NCI-H774 (cell line): ENCODE results near the gene LRMDA.

Experiments used
- DNase-seq: peaks from one replicate; lab custom pipeline; 2025; lab: John Stamatoyannopoulos, UW

Gene LRMDA

DNA sequence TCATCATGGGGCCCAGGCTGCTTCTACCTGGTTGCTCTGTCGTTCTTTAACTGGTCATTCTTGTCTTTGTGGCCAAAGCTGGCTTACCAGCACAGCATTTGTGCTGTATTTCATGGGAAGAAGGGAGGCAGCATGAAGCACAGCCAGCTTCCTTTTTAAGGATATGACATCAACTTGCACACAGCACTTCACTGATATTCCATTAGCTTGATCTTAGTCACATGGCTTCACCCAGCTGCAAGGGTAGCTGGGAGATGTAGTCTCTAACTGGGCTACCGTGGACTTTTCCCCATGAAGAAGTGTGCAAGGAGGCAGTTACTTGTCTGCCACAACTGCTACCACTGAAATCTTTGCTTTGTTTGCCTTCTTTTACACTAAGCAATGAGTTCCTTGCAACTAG is 525.2 kb downstream of the LRMDA start:
- DNase-seq = no peak

DNA sequence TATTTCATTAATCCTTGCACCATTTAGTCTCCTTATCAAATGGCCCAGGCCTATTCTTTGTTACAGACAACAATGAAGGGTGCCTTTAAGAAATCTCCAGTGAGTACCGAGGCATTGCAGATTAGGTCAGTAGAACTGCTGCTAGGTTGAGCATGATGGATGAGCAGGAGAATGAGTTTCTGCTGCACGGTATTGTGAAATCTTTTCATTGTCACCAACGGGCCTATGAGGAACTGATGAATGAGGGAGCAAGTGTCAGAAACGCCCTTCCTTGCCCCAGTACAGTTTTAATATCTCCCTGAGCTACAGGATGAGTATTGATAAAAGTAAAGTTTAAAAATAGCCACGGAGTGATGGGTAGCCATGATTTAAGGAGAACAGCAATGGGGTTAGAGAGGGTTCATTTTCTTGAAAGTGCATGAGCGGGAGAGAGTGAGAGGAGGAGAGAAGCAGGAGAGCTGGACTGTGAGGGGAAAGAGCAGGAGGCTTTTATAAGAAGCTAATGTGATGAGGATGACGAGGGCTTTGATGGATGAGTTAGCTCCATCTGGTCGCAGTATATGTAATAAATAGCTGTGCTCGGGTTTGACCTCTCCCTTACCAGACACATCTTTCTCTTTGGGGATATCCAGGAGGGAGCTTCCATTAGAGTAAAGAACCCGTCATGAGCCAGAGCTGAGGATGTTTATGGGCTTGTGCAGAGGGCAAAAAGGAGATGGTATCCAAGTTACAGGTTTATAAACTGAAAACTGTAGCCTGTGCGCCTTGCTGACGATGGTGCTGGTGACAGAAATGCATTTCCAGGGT is 526.1 kb downstream of the LRMDA start:
- DNase-seq = no peak

DNA sequence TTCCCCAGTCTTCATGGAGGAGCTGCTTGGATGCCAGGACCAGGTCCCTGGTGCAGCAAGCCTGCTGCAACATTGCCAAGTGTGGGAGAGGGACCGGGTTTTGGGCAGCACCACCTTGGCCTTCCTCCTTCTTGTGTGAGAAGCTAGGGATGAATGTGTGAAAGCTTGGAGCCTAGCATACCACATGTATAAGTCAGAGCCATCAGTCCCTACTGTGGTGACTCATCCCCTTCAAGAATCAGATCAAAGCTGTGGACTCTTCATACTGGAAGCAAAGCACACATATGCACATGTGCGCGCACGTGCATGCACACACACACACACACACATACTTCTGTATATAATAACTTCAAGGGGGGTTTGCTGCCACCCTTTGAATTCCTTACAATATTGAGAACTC is 527.8 kb downstream of the LRMDA start:
- no peak for DNase-seq

DNA sequence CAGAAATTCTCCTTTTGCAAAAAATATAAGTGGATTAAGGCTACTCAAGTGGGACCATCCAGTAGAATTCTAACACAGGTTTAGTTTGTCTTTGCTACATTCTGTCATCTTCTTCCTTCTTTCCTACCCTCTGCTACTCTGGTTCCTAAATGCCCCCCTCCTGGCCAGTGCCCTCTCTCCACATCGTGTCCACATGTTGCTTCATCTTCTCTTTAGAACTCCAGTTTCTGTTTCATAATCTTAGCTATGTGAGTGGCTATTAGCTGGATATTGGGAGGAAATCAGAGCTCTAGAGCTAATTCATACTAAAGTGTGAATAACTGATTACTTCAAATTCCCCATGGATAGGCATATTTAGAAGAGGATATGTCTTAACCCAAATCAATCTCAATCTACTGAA is 528.5 kb downstream of the LRMDA start:
- no peak for DNase-seq

DNA sequence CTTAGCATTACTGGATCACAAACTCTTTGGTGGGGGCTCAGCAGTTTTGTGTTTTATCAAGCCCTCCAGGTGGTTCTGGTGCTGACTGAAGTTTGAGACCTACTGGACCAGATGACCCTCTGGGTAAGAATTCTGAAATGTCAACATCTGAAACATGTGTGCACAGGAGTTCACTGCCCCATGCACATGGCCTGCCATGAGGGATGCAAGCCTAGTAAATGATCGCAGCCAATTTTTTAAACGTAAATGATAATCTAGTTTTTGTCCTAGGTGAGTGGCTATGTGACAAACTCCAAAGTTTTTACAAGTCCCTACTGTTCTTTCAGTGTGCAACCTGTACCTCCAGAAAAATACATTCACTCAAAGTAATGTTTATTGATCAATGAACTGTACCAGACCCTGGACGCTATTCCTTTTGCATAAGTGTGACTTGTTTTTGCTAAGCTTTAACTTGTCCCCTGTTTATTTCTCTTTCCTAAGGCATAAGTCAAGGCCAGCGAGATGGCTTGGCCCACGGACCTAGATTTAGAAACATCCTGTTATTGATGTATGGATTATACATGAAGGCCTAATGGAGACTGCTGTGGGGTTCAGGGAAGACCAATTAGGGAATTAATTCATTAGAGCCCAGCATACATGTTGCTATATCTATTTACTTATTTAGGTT is 531.1 kb downstream of the LRMDA start:
- no peak for DNase-seq

DNA sequence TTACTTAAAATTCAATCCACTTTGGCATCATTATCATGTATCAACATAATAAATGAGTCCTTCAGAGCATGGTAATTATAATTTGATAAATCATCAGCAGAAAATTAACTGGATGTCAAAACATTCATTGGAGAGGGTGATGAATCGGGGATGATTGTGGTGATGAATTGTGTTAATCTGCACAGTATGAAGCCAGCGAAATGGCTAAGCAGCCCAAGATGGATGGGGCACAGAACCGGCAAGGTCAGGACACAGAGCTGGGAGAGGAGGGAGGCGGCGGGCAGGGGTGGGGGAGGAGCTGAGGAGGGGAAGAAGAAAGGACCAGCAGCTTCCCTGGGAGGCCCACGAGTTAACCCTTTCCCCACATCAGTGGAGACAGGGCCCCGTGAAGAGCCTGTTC is 536.1 kb downstream of the LRMDA start:
- DNase-seq = no peak

DNA sequence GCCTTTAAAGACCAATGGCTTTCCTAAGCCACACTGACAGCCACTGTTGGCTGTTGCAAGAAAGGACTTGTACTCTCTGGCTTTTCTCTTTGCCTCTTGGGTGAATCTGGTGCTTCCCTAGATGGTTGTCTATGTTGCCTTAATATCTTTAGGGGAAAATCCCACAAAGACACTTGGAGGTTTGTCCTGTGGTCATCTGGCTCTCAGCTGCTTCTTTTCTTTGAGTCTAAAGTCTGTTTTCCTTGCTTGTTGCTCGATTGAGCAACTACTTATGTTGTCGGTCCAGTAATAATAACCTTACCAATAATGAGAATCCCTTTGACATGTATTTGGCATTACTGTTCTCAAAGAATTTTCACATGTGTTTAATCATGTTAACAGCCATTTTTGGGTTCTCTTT is 537.6 kb downstream of the LRMDA start:
- no peak for DNase-seq

DNA sequence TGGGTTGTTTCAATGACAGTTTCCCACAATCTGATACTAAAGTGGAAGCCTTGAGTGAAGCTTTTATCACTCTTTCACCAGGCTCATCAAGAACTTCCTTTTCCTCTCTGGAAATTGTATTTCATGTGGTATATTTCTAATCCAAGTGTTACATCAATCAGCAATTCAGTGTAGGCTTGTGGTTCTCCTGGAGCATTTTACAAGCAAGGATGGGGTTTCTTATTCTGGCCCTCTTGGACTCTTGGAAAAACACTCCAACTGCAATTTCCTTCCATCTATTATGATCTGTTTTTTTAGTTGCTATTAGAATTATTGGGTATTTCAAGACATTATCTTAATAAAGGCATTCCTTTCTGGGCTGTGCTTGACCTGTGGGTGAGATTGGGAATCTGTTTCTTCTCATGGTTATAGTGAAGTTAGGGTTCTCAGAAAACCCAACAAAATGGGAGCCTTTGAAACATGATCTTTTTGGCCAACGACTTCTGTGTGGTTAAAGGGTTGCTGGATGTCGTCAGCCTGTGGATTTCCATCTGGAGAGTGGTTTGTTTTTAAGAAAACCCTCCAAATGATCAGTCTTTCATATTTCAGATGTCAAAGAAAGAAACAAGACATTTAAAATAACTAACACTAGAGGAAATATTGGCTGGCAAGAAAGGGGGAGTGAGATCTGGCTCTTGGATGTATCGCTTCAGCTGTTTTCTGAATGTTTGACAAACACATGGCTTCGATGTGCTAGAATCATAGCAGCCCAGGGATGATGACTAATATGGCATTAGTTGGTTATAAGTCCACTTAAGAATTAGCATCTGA is 540.2 kb downstream of the LRMDA start:
- DNase-seq = no peak

DNA sequence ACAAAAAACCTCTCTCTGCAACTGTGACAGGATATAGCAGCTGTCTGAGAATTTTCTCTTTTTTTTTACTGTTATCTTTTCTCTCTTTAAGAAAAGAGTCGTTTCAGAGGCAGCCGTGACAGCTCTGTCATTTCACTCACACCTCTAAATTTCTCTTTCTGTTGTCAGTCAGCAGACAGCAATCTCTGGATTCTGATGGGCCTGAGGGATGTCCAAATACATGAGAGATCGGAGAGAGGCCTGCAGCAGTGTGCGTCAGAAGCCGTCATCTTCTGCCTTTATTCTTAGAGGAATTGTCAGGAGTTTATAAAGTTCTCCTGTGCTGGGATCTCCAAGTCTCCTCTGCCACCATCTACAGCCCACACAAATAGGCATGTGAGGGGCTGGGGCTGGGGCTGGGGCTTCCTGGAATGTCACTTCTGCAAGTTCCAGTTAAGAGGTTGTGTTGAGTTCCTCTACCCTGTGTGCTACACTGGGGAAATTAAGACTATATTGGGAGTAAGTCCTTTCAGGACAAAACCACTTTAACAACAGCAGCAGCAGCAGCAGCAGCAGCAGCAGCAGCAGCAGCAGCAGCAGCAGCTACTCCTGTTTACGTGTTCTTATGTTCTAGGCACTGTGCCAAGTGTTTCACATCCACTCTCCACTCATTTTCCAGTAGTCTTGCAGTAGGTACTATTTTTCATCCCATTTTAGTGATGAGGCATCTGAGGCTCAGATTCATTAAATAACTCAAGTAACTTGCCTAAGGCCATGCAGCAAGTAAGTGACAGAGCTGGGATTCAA is 541.3 kb downstream of the LRMDA start:
- peak; percentile 19 for DNase-seq

DNA sequence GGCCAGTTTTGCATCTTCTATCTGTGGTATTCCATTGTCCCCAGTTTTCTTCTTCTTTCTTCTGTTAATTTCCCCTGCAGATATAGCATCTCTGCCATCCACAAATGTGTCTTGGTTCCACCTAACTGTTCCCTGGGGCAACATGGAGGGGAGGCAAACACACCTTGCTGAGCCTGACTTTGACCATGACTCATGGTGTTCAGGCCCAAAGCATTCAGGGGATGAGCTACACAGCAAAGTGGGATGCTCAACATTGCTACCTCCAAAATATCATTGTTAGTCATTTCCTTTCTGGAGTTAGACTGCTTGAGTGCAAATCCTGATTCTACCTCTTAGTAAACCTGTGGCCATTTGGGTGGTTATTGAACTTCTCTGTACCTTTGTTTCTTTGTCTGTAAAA is 542.7 kb downstream of the LRMDA start:
- DNase-seq = no peak

DNA sequence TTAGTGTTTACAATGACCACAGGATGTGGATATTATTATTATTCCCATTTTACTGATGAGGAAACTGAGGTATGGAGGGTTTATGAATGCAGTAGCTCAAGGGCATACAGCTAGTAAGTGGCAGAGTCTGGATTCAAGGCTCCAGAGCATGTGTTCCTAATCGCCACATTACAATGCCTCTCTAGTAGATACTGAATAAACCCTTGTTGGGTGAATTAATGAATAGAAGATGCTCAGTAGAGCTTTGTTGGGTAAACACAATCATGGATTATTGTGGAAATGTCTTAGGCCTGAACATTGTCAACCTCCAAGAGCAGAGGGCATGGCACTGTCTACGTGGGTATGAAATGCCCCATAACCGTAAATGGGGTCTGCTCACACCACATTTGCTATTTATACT is 545.3 kb downstream of the LRMDA start:
- no peak for DNase-seq

DNA sequence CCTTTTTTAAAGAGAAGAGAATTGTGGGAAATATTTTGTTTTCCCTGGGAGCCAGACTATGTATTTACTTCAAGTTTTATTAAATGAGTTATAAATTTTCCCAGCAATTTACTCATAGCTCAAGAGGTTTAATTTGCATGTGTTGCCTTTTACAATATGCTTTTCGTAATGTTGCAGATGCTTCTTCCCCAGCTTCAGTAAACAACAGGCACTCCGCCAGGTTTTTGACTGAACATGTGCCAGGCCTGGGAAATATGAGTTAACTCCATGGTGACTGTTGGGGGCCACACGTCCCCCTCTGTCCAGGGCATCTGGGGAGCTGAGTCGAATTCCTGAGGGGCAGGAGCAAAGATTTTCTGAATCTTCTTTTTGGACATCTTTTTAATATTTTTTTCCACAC is 545.7 kb downstream of the LRMDA start:
- no peak for DNase-seq

DNA sequence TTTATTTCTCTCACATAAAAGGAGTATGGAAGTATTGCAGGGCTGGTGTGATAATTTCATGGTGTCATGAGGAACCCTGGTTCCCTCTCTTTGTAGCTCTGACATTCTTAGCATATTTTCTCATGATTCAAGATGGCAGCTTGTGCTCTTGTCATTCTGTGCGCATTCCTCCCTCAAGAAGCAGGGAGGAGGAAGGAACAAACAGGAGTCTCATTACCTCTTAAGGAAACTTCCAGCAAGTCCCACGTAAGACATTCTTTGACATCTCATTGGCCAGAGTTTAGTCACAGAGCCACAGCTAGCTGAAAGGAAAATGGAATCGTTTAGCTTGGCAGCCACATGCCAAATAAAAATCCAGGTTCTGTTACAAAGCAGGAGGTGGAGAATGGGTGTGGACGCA is 546.8 kb downstream of the LRMDA start:
- DNase-seq = no peak

DNA sequence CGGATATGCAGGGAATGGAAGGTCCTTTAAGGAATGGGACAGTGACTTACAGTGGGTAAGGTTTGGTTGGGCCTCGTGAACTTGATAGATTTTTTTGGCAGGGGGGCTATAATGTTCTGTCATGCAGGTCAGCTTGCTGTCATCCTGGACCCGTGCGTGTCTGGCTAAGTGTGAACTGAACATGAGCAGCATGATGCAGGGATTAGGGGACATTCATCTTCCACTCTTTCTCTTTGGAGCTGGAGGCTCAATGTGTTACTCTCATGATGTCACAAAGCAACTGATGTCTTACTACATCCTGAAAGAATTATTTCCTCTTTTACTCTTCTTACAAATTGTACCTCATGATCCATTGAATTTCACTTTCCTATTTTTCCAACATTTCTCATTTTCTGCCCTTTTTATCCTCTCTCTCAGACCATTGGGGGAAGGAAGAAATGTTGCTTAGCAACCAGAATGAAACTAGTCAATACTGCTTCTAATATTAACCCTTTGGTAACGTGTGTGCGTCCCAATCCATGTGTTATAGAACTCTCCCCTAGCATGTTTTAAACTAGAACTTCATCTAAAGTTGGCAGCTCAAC is 549.1 kb downstream of the LRMDA start:
- no peak for DNase-seq

DNA sequence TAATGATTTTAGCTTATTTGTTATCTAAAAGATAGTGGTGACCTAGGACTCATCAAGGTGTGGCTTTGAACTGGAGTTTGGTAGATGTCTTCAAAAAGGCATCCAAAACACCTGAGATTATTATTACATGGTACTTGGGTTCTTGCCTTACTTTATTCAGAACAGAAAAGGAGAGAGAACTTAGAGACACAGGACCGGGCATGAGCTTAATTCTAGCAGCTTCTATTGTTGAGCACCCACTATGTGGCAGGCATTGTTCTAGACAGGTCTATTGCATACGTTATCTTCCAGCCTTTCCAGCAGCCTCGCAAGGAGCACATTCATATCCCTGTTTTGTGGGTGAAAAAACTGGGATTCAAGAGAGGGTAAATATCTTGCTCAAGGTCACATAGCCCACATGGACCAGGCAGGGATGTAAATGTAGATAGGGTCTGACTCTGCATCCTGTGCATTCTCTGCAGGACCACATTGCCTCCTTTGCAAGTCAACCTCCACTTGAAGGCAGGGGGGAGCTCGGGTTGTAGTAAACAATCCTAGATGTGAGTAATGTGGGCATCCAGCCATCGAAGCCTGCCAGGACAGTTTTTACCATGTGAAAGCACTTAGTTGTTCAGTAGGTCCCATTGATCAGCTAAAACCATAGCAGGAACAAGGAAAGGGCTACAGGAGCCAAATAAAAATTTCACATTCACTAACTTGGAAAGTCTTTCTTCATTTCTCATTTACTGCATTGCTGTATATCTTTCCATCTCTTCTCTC is 551.4 kb downstream of the LRMDA start:
- no peak for DNase-seq

DNA sequence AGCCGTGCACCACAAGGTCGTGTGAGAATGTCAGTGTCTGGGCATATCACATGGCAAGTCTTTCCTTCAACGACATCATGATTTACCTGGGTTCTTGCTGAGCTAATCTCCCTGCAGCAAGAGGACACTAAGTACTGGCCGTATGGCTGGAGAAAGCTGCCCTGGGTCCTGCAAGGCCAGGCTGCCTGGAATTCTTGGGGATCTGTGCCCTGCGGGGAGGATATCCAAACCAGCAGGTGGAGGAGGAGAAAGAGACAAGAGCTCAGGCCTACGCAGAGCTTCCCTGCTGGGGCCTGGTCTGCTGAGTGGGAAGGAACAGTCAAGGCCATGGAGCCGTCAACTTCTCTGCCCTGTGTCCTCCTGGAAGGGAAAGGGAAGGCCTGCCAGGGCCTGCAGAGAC is 552.6 kb downstream of the LRMDA start:
- no peak for DNase-seq

DNA sequence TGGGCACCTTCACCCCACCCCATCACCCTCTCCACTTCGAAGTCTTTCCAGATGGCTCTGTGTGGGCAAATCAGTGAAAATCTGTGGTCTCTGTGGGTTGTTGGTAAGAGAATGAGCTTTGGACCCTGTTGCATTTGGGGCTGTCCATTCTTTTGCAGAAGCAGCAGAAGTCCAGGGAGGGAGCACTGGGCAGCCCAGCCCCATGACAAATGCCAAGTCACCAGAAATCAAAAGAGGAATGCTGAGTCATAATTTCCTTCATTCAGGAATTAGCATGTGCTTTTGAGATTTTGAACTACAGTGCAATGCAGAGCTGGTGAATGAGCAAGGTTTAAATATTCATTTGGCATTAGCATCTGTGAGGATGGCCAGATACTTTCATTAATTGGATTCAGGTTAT is 556.2 kb downstream of the LRMDA start:
- no peak for DNase-seq

DNA sequence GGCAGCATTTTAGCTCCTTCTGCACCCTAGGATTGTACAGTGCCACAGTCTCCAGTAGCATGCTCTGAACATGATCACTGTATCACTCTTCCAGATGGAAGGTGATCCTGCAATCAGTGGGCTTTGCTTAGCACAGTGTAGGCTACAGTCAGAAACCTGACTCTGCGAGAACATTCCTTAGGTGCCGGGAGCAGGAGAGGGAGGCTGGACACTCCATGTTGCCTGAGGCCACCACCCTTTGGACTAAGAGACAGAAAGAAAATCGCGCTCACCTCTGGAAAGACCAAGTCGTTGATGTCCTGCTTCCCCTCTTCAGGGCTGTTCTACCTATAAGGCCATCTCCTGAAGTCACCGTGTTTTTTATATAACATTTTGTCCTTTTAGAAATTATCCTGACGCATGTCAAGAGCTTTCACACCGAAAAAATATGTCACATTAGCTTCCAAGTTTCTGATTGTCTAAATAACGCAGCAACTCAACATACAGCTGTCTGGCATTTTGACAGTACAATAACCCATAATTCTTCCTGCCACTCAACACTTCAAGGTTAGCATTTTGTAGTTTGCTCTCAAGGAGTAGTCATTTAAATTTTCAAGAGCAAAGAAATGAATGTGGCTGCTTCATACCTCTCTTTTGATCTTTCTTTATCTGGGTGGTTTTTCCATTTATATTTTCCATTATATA is 563.1 kb downstream of the LRMDA start:
- no peak for DNase-seq

DNA sequence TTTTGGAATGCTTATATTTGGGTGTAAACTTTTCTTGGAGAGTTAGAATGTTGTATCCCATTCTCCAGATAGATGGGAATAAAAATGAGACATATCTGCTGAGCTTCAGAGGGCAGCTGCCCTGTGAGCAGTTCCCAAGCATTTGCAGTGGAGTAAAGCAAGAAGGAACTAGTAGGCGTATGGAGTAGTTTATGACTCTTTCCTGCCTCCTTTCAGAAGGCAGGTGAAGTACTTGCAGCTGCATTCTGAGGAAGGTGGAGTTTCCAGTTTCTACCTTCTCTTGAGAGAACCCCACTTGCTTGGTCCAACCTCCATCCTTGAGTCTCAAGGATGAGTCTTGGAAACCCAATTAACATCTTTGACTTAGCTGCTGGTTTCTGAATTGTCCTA is 563.6 kb downstream of the LRMDA start:
- no peak for DNase-seq

DNA sequence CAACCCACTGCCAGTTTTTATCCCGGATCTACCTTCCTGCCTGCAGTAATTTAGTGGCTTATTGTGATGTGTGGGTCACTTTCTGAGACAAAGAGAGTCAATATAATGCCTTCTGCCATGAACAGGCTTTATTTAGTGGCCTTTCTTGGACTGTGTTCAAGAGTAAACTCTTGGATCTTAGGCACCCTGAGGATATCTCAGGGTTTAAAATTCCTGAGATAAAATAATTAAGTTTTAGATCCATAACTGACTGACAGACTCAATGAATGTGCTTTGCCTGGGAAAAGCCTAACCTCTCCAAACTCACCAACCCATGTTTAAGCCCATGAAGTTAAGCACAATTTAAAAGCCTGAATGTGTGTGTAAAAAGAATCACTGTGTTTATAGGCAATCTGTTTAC is 564.3 kb downstream of the LRMDA start:
- no peak for DNase-seq

DNA sequence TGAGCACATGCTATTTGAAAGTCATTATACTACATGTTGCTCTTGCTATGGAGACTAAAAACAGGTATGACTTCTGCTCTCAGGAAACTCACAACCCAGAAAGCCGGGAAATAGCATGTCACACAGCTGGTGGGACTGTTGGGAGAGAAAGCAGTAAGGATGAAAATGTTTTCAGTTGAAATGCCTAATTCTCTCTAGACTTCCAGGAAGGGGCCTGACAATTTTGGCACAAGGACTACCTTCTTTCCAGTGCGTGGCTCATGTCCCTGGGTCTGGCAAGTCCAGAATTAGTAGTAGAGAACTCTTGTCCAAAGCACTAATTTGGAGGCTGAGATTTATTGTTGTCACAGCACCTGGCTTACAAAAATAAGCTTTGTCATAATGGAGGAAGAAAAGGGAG is 567.6 kb downstream of the LRMDA start:
- no peak for DNase-seq
